ENCODE results near the gene PIP4K2C.

PIP4K2C gene

GRCh38 chr12:57580466-57580795 is 10.6 kb upstream of the PIP4K2C start:
- no peak for DNase-seq (ENCODE audit: low read depth)
- no peak overlapping the region for H3K4me3 ChIP-seq (ENCODE audit: low read depth, low read length)
- no peak for TF ChIP-seq MYC (IDR thresholded peaks at IDR 0.05; ENCODE audit: low read depth, low read length)
- no peak for TF ChIP-seq MAX (IDR thresholded peaks at IDR 0.05; ENCODE audit: low read depth, low read length)
- no peak for TF ChIP-seq CTCF (IDR thresholded peaks at IDR 0.05; ENCODE audit: low read depth, low read length)
- no peak for TF ChIP-seq POLR2A (IDR thresholded peaks at IDR 0.05; ENCODE audit: extremely low read depth, insufficient read length)

GRCh38 chr12:57581802-57582201 is 9.2 kb upstream of the PIP4K2C start:
- no peak for TF ChIP-seq MYC (IDR thresholded peaks at IDR 0.05; ENCODE audit: low read depth, low read length)
- H3K4me3 ChIP-seq (ENCODE audit: low read depth, low read length): no peak overlapping the region
- no peak for DNase-seq (ENCODE audit: low read depth)

GRCh38 chr12:57582440-57582839 is 8.6 kb upstream of the PIP4K2C start:
- TF ChIP-seq POLR2A (IDR thresholded peaks at IDR 0.05; ENCODE audit: extremely low read depth, insufficient read length) (no peak), MAX (IDR thresholded peaks at IDR 0.05; ENCODE audit: low read depth, low read length) (no peak), MYC (IDR thresholded peaks at IDR 0.05; ENCODE audit: low read depth, low read length) (no peak), CTCF (IDR thresholded peaks at IDR 0.05; ENCODE audit: low read depth, low read length) (no peak)
- no peak overlapping the region for H3K4me3 ChIP-seq (ENCODE audit: low read depth, low read length)
- DNase-seq (ENCODE audit: low read depth): no peak

GRCh38 chr12:57583008-57583831 is 7.8 kb upstream of the PIP4K2C start:
- H3K4me3 ChIP-seq (ENCODE audit: low read depth, low read length): no peak overlapping the region
- DNase-seq (ENCODE audit: low read depth): peak; percentile 88

GRCh38 chr12:57584050-57584449 is 6.9 kb upstream of the PIP4K2C start:
- DNase-seq (ENCODE audit: low read depth): no peak
- TF ChIP-seq MAX (IDR thresholded peaks at IDR 0.05; ENCODE audit: low read depth, low read length): no peak
- no peak for TF ChIP-seq CTCF (IDR thresholded peaks at IDR 0.05; ENCODE audit: low read depth, low read length)
- no peak for TF ChIP-seq MYC (IDR thresholded peaks at IDR 0.05; ENCODE audit: low read depth, low read length)
- no peak for TF ChIP-seq POLR2A (IDR thresholded peaks at IDR 0.05; ENCODE audit: extremely low read depth, insufficient read length)
- H3K4me3 ChIP-seq (ENCODE audit: low read depth, low read length): no peak overlapping the region

More at GRCh38 chr12:57583008-57583831, 7.8 kb upstream of the PIP4K2C start:
- peak; percentile 97 for TF ChIP-seq CTCF (IDR thresholded peaks at IDR 0.05; ENCODE audit: low read depth, low read length)
- TF ChIP-seq MYC (IDR thresholded peaks at IDR 0.05; ENCODE audit: low read depth, low read length): no peak
- TF ChIP-seq MAX (IDR thresholded peaks at IDR 0.05; ENCODE audit: low read depth, low read length): peak; percentile 67
- TF ChIP-seq POLR2A (IDR thresholded peaks at IDR 0.05; ENCODE audit: extremely low read depth, insufficient read length): no peak

GRCh38 chr12:57584690-57585089 is 6.3 kb upstream of the PIP4K2C start:
- no peak overlapping the region for H3K4me3 ChIP-seq (ENCODE audit: low read depth, low read length)
- no peak for TF ChIP-seq MYC (IDR thresholded peaks at IDR 0.05; ENCODE audit: low read depth, low read length)
- no peak for TF ChIP-seq CTCF (IDR thresholded peaks at IDR 0.05; ENCODE audit: low read depth, low read length)
- no peak for TF ChIP-seq MAX (IDR thresholded peaks at IDR 0.05; ENCODE audit: low read depth, low read length)
- TF ChIP-seq POLR2A (IDR thresholded peaks at IDR 0.05; ENCODE audit: extremely low read depth, insufficient read length): no peak
- no peak for DNase-seq (ENCODE audit: low read depth)

Data from NB4 (cell line).